Posterior vena cava (tissue), 2 donors: ENCODE data around the gene MON1A. TPM values are rescaled to one million over a fixed set of nuclear protein-coding genes. Genes with fewer than 3 reads are reported as not detected.

Experiments used
- DNase-seq: peaks from one replicate; pipeline ENCODE4 v3.0.0-alpha.2; 2020; ENCODE audit warnings: low spot score
- intact Hi-C, 2 donors: fragments of 100-400 bp; cut with DNase I; formaldehyde crosslinking; loops; one replicate each; pipeline versions ENCODE4 v1.14.1 to v1.14.2; 2022 to 2023
- total RNA-seq, 2 donors: library from RNA; stranded (reverse); fragmentation: NEBNext Ultra II Directional; extraction: Animal tissue kit (Norgen Biotek cat#: 25700); gene quantifications; one replicate each; pipeline ENCODE4 v1.2.1, GENCODE V29; 2021
- donor health status: DM: yes; HTN: yes; CAD: no.
- donor health status: DM: yes; HTN: yes; CAD: no.

MON1A gene
- total RNA-seq, 2 donors from 2014 or later: 7.6 to 9.3 TPM

DNA sequence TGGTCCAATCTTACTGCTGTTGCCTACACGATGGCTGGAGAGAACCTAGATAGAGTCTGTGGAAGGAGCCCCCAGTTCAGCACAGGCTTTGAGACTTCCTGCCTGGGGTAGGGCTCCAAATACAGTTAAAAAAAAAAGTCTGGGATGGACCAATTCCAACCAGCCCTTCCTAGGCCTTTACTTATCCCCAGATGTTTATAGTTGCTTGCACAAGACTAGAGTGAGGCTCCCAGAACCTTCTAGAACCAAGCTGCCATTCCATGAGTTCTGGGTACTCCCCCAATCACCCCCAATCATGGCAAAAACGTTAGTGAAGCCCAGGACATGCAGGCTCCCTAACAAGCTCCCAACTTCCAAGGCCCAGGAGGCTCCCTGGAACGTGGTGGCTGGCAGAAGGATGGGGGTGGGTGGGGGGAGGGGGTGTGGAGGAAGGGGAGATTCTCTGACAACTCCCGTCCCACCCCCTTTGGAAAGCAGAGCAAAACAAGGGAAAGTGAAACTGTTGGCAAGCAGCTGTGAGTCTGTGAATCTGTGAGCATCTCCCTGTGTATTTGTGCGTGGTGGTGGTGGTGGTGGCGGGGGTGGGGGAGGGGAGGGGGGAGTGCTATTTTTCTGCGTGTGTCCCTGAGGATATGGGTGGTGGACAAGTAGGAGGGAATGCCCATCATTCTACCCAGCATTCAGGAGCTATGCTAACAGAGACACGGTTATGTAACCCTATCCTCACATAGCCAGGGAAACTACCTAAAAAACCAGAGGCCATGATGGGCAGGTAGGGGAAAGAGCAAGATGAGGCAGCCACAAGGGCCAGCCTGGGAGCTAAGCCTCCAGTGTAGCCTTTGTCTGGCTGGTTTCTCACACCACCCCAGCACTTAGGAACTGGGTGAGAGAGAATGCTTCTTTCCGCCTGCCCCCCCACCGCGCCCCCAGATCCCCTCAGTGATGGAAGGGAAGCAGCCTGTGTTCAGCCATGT is 28.0 kb downstream of the MON1A start:
- intact Hi-C loops: loop anchor here in 1 of 2 donors (10.0 kb wide), 1 partner anchor 197 kb away; no protein-coding TSS in a partner anchor
- no peak for DNase-seq

DNA sequence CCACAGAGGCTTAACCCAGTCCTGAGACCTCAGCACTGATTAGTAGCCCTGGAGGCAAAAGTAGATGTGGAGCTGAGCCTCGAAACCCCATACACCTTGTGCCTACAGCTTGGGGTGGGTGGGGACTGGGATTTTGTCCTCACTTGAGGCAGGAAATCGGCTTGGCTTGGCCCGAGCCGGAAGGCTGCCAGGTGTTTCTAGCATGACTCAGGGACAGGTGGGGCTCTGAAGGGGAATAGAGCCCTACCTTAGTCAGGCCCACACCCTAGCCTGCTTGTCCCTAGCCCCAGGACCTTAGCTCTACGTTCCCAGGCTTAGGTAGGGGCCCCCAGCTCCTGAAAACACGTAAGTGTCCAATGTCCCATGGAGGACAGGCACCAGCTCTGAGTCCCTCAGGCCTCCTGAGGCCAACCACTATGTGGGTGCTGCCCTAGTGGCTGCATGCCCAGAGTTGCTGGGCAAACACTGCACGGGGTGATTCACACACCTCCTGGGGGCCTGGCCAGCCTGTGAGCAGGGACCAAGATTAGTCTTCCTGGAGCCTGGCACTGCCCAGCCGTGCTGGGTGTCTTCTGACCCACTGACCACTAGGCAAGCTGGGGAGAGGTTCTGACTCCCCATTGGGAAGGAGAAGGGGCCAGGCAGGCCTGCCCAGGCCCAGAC is 29.0 kb downstream of the MON1A start:
- intact Hi-C loops: loop anchor here in 1 of 2 donors (10.0 kb wide), 1 partner anchor 196 kb away; no protein-coding TSS in a partner anchor
- no peak for DNase-seq

DNA sequence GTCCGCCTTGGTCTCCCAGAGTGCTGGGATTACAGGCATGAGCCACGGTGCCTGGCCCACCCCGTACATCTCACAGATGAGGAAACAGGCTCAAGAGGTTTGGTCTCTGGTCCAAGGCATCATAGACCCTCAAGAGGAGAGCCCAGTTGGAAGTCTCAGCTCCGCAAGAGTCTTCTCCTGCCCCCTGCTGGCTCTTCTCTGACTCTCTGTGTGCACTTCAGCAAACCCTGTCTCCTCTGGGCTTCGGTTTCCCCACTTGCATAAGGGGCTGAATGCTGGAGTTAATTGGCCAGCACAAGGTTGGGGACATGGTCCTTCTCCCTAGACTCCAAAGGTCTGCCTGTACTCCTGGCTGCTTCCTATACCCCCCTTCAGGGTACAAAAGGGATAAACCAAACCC is 29.8 kb downstream of the MON1A start:
- intact Hi-C loops: loop anchor here in 1 of 2 donors (10.0 kb wide), 1 partner anchor 195 kb away; no protein-coding TSS in a partner anchor
- no peak for DNase-seq

DNA sequence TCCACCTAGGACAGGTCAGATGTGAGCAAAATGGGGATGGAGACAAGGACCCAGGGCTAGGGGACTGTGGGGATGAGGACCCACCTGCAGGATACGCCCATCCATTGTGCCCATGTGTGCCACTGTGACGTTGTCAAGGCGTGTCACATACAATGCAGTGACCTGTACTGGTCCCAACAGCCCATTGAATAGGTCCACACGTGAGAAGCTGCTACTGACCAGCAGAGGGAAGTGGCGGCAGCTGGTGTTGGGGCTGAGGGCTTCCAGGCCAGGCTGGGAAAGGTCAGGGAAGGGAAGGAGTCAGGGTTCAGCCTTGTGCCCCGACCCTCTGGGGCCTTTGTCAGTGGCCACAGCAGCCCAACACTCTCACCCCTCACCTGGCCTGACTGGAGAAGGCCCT is 30.6 kb downstream of the MON1A start:
- intact Hi-C loops: no loop called here
- no peak for DNase-seq

DNA sequence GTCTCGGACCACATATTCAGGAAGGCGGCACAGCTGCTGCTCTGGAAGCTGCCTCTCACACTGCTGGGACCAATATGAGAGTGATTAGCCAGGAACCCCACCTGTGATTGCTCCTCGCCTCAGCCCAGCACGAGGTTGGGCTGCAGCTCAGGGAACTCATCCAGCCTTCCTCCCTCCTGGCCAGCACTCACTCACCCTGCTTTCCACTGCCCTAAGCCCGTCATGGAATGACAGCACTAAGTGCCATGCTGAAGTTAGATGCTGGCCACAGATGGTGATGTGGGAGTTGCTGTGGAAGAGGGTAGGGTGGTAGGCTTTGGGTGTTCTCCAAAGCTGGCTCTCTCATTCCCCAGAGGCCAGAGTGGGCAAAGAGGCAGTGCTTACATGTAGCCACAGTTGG is 33.3 kb downstream of the MON1A start:
- DNase-seq: no peak
- intact Hi-C loops: no loop called here

DNA sequence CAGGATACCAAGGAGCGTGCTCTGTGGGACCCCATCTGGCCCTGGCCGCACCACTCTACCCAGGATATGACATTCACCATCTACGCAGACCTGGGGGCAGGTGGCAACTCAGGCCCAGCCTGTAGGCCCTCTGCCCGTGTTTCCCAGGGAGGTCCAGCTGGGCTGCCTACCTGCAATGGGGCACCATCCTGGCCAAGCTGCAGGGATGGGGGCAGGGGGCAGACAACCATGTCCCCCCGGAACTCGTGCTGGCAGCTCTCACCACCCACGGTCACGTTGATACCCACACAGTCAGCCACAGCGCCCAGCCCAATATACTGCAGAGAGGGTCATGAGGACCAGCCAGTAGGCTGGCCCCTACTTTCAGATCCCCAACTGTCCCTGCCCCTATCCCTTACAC is 33.8 kb downstream of the MON1A start:
- intact Hi-C loops: no loop called here
- no peak for DNase-seq

DNA sequence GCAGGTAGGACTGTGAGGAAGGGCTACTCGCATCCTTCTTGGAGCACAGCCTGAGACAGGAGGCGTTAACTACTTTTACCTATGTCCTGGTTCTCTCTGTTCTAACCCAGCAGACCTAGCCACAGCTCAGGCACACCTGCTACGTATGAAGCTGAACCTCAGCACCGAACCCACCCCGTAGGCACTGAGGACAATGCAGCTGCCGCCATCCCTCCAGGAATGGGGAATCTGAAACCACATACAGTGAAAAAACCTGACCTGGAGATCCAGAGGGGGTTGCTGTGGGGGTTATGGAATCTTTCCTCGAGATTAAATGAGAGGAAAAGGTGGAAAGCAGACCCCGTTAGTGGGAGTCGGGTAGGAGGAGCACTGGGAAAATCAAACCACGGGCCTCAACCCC is 40.3 kb downstream of the MON1A start:
- intact Hi-C loops: no loop called here

DNA sequence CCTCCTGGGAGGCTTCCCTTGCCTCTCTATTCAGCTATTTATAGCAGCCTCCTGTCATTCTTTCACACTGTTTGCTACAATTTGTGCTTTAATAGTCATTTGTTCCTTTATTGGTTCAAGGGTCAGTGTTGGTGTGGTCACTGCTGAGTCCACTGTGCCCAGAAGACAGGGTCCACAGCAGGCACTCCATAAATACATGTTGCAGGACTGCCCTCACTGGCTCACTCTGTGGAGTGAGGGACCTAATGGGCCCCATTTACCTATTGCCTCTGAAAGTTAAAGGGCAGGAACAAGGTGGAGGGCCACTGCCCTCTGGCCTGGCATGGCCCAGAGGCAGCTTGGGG is 42.7 kb downstream of the MON1A start:
- intact Hi-C loops: no loop called here
- no peak for DNase-seq

More for the DNA sequence above, 40.3 kb downstream of the MON1A start:
- DNase-seq: no peak

DNA sequence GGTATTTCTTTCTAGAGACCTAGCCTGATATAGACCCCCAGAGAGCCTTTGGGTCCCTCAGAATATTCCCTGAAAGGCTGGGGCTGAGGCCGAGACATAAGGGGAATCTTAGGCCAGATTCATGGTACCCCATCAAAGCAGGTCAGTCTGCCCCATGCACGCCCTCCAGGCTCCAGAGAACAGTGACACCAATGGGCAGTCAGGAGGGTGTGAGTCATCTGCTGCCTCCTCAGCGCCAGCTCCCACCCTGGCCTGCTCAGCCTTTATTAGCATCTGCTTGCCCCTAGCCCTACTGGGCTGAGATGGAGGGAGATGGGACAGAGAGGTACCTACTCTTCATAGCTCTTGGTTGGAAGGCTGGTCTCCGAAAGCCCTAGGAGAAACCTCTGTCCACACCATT is 45.6 kb downstream of the MON1A start:
- intact Hi-C loops: no loop called here

DNA sequence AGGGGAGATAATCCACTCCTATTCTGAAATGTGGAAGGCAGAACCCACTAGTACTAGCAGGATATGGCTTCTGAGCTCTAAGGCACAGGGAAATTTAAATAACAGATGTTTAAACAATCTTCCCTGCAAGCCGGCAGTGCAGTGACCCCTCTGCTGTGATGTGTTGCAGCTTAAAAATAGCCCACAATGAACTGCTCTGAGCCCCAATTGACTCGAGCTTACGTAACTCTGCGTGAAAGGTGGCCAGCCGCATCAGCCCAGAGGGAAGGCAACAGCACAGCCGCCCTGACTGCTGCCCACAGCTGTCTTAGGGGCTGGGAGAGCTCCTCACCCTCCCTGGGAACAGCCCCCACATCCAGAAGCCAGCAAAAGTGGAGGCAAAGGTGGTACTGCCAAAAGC is 47.4 kb downstream of the MON1A start:
- DNase-seq: no peak
- intact Hi-C loops: no loop called here

More for the DNA sequence above, 45.6 kb downstream of the MON1A start:
- no peak for DNase-seq

DNA sequence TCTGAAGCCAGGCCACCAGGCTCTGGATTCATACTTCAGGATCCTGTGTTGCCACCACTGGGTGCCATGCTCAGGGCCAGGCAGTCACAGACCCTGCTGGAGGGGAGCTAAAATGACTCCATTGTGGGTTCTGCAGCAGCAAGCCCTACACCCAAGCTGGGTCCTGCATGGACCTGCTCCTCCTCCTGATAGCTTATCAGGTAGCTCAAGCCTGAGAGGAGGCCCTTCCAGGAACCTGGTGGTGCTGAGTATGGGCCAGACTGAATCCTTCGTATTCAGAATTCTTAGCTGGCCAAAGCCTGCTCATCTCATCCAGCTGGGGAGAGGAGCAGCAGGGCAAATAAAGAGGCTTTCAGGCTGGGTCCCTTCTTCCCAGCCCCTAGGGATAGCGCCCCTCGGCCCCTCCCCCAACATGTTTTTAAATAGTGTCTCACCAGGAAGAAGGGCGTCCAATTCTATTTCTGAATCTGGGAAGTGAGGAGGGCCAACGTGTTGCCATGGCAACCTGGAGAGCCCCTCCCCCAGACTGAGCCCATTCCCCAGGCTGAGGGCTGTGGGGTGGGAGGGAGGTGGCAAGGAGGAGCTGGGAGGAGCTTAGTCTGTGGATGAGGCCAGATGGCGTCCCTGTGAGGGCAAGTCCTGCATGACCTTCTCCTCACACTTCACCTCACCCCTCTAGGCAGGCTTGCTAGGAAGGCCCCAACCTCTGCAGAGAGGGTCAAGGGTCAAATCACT is 48.9 kb downstream of the MON1A start:
- intact Hi-C loops: no loop called here
- DNase-seq: no peak

DNA sequence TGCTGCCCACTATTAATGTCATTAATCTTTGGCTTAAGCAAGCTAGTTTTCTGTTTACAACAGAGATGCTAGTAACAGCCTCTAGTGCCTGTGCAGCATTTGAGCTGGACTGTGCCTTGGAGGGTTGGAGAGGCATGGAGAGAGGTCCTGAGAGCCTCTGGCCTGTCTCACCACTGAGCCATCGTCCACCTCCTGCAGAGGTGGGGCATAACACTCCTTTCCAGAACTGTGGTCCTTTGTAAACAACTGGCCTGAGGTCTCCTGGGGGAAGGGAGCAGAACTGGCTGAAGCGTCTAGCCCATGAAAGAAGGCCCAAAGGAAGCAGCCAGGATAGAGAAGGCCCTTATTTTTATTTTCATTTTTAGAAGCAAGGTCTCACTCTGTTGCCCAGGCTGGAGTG is 49.9 kb downstream of the MON1A start:
- DNase-seq: no peak
- intact Hi-C loops: no loop called here

DNA sequence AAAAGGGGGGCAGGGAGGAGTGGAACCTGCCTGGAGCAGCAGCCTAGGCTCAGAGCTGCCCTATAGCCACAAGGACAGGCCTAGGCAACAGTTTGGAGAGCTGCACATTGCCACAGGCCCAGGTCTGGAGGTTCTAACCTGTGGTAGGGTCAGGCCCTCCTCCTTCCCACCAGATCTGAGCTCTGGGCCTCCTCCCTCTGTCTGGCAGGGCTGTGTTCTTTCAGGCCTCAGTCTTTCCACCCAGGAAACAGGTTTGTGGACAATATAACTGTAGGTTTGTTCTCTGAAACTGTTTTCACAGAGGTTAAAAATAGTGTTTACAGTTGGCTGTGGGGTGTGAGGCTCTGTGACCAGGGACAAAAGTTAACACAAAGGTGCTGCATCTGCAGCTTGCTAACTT is 50.9 kb downstream of the MON1A start:
- intact Hi-C loops: no loop called here
- no peak for DNase-seq

DNA sequence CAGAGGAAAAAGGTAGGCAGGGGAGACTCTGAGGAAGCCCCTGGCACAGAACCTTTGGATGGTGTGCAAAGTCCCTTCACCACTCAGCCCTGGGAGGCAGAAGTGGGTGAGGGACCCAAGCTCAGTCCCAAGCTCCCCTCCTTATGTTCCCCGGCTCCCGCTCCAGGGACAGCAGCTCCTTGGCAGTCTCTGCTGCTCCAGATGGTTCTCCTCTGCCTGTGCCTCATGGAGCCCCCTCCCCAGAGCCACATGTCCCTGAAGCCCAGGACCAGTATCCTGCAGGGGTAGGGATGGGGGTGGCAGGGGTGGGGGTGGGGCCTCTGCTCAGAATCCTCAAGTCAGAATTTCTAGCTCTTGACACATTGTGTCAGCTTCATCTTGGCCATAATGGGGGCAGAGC is 51.9 kb downstream of the MON1A start:
- intact Hi-C loops: no loop called here
- no peak for DNase-seq

DNA sequence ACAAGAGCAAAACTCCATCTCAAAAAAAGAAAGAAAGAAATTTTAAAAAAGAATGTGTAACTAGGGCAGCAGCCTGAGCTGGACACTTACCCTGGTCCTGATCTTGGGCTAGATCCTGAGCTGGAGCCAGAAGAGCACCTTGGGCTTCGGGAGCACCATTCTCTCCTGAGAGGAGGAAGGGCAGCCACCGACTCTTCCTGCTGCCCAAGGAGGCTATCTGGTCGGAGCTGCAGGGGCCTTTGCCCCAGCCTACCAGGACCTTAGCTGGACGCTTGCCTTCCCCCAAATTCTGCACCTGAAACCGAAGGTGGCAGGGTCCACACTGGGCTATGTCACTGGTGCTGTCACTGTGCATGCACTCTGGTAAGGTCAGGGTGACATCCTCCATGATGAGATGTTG is 53.0 kb downstream of the MON1A start:
- intact Hi-C loops: no loop called here
- no peak for DNase-seq

DNA sequence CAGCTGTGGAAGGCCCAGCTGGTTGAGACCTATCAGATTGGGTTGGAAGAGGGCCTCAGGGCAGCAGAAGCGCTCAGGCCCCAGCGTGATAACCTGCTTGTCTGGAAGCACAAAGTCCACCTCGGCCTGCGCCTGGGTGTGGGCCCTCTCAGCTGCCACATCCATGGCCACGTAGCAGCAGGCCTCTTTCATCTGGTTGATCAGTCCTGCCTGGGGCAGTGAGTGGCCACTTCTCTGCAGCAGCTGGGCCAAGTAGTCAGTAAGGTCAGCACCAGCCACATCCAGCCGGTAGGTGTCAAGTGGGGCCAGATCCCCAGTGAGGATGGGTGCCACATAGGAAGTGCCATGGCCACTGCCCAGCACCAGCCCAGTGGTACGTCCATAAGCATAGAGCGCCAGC is 56.0 kb downstream of the MON1A start:
- intact Hi-C loops: no loop called here
- no peak for DNase-seq

DNA sequence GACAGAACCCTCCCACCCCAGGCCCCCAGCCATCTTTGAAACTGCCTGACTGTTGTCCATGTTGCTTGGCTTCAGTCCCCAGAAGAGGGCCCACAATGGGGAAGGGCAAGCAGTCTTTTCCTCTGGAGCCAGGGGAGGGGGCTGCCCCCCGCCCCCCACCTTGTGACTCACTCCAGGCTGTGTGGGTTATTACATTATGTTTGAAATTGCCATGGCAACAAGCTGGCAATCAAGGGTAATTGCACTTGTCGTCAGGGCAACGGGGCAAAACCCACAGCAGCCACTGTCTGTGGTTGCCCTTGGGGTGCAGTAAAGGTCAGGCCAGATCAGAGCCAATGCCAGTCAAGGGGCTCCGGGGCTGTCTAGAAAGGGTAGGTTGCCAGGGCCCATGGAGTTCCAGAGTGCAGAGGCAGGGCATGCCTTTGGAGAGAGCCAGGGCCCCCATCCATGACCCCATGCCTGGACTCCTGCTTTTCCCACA is 56.8 kb downstream of the MON1A start:
- intact Hi-C loops: no loop called here
- no peak for DNase-seq

DNA sequence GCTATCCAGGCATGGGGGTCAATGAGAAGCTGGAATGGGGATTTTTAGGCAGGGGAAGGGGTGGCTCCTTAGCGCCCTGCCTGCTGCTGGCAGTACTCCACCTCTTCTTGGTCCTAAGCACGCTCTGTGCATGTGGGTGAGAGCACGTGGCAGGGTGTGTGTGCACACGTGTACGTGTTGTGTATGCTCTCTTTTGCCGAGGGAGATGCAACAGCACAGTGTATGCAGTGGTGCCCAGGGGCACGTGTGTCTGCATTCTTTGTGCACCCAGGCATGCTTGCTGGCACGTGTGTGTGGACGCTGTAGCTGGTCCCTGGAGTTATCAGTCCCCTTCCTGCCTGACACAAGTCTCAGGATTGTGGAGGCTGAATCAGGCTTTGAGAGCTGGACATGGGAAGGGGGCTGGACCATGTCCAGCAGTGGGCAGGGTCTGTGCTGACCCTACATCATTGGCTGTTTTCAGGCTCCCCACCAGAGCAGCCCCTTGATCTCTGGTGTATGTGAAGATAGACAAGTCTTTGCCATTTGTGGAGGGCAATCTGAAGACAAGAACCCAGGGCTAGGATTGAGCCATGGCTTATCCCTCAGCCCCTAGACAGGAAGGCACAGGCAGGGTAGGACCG is 58.0 kb downstream of the MON1A start:
- DNase-seq: no peak
- intact Hi-C loops: no loop called here

DNA sequence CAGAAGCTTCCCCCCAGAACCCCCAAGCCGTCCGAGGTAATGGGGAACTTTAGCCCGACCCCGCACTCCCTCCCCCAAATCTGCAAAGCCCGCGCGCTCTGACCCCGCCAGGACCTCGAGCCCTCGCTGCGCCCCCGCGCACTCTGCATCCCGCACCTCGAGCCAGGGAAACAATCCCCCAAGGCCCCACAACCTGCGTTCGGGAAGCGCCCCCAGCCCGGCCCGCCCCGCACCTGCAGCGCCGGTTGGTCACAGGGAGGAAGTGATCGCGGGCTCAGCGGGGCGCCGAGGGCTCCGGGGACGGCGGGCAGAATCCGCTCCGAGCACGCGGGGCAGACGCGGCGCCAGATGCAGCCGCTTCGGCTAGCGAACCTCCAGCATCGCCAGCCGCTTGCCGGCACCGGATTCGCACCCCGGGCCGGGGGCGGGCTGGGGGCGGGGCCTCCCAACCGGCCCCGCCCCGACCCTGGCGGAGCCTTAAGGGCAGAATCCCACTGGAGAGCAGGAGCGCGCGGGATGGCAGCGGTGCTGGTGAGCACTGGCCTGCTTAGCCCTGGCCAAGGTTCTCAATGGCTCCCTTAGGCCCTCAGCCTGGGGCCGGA is 60.0 kb downstream of the MON1A start, which contains the start of gene CAMKV:
Gene CAMKV (minus strand): TSS at position 382 of the 602 bp plus-strand sequence. CDS start 7,518 bp downstream, outside the sequence.
- intact Hi-C loops: no loop called here

More for the DNA sequence above, 60.0 kb downstream of the MON1A start, which contains the start of gene CAMKV:
- no peak for DNase-seq
